ENCODE measurements around the gene IL1B.

- TF ChIP-seq CTCF (IDR thresholded peaks at IDR 0.05) (no peak), POLR2A (IDR thresholded peaks at IDR 0.05) (no peak)
These were observed 49.3 kb downstream of the IL1B start for GRCh38 chr2:112787294-112787693.

Measured in right lobe of liver (tissue), 4 donors.